MM.1S (cell line): Measurements from ENCODE around the gene NSL1.

ENCODE experiments used
- DNase-seq: peaks from one replicate; pipeline ENCODE4 v3.0.0-alpha.2; 2015
- H2AFZ ChIP-seq: fragments of 300-600 bp; sonication (generic); 2 replicates; pipeline ENCODE4 v1.6.0; 2016; ENCODE audit warnings: antibody characterized with exemption, low read length
- H3F3A ChIP-seq: fragments of 300-600 bp; sonication (generic); 2 replicates; pipeline ENCODE4 v1.6.1; 2016; ENCODE audit warnings: mild to moderate bottlenecking, antibody characterized with exemption, low read length, moderate library complexity, mixed read lengths; ENCODE audit not compliant: insufficient read depth
- H3K27ac ChIP-seq: fragments of 300-600 bp; sonication (generic); 2 replicates; pipeline ENCODE4 v1.5.1; 2016; ENCODE audit warnings: mild to moderate bottlenecking, low read length
- H3K27me3 ChIP-seq: fragments of 300-600 bp; sonication (generic); replicated peaks from 2 replicates; pipeline ENCODE4 v1.6.0; 2016; ENCODE audit warnings: low read length; ENCODE audit not compliant: insufficient read depth
- H3K36me3 ChIP-seq: fragments of 300-600 bp; sonication (generic); replicated peaks from 2 replicates; pipeline ENCODE4 v1.6.1; 2016; ENCODE audit warnings: mild to moderate bottlenecking, low read length, mixed read lengths; ENCODE audit not compliant: insufficient read depth
- H3K4me1 ChIP-seq: fragments of 300-600 bp; sonication (generic); 2 replicates; pipeline ENCODE4 v1.6.1; 2016; ENCODE audit warnings: low read length, mixed read lengths
- H3K4me2 ChIP-seq: fragments of 300-600 bp; sonication (generic); 2 replicates; pipeline ENCODE4 v1.6.0; 2016; ENCODE audit warnings: low read depth, low read length
- H3K4me3 ChIP-seq: fragments of 300-600 bp; sonication (generic); 2 replicates; pipeline ENCODE4 v1.5.1; 2016; ENCODE audit warnings: low read length, mixed read lengths
- H3K79me2 ChIP-seq: fragments of 300-600 bp; sonication (generic); 2 replicates; pipeline ENCODE4 v1.6.1; 2016; ENCODE audit warnings: mixed run types, low read length, mixed read lengths
- H3K9ac ChIP-seq: fragments of 300-600 bp; sonication (generic); 2 replicates; pipeline ENCODE4 v1.6.1; 2016; ENCODE audit warnings: low read length, mixed read lengths
- H3K9me2 ChIP-seq: fragments of 300-600 bp; sonication (generic); replicated peaks from 2 replicates; pipeline ENCODE4 v1.6.1; 2016; ENCODE audit warnings: mild to moderate bottlenecking, low read length, mixed read lengths; ENCODE audit not compliant: insufficient read depth
- H3K9me3 ChIP-seq: fragments of 300-600 bp; sonication (generic); replicated peaks from 2 replicates; pipeline ENCODE4 v1.6.1; 2016; ENCODE audit warnings: mild to moderate bottlenecking, low read length, mixed read lengths; ENCODE audit not compliant: insufficient read depth
- H4K20me1 ChIP-seq: fragments of 300-600 bp; sonication (generic); 2 replicates; pipeline ENCODE4 v1.6.1; 2016; ENCODE audit warnings: mild to moderate bottlenecking, low read length, moderate library complexity, mixed read lengths; ENCODE audit not compliant: insufficient read depth
- CTCF ChIP-seq: fragments of 300-600 bp; sonication (generic); IDR thresholded peaks from 2 replicates; pipeline ENCODE4 v1.5.1; 2016; ENCODE audit warnings: antibody characterized with exemption, low read length, mixed read lengths
- EZH2 ChIP-seq: fragments of 300-600 bp; sonication (generic); optimal IDR thresholded peaks from 2 replicates; pipeline ENCODE3; 2017; ENCODE audit warnings: low read depth, mild to moderate bottlenecking, antibody characterized with exemption, low read length, mixed read lengths
- EZH2phosphoT487 ChIP-seq: fragments of 300-600 bp; sonication (generic); IDR thresholded peaks from 2 replicates; pipeline ENCODE4 v1.6.1; 2018; ENCODE audit warnings: antibody characterized with exemption, low read length

NSL1 gene

DNA sequence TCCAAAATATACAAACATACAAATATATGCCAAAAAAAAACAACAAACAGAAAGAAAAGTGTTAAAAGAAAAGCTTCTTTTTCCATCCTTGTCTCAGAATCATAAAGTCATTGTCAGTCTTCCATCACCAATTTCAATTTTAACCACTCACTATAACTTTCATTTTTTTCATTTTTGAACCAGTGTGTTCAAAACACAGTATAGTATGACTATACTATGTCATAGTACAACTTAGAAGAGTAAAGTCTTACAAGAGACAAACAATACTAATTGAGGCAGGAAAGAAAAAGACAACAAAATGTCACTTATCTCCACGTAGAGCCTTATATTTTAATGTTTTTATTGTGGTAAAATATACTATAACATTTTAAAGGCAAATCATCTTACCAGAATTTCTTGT lies 7.6 kb downstream of the NSL1 start:
- H3K4me3 ChIP-seq = no peak overlapping the region
- H3K27ac ChIP-seq = no peak overlapping the region
- H3F3A ChIP-seq = no peaks in the 10 kb centered on the region
- peaks cover 16% of the 10 kb centered on the region; the same call in 1 of the 2 replicates for H3K79me2 ChIP-seq
- no peak for DNase-seq
- no peaks in the 10 kb centered on the region for H3K9me2 ChIP-seq
- no peaks in the 10 kb centered on the region for H4K20me1 ChIP-seq
- H3K9ac ChIP-seq = no peak overlapping the region
- no peak overlapping the region for H3K4me2 ChIP-seq
- H3K27me3 ChIP-seq = no peaks in the 10 kb centered on the region
- H3K4me1 ChIP-seq = no peaks in the 10 kb centered on the region
- no peak overlapping the region for H2AFZ ChIP-seq
- 0 out of 2 replicates have a peak, but pooled peaks cover 10% of the 10 kb centered on the region for H3K36me3 ChIP-seq
- TF ChIP-seq CTCF (no peak), EZH2 (no peak), EZH2phosphoT487 (no peak)
- no peaks in the 10 kb centered on the region for H3K9me3 ChIP-seq

DNA sequence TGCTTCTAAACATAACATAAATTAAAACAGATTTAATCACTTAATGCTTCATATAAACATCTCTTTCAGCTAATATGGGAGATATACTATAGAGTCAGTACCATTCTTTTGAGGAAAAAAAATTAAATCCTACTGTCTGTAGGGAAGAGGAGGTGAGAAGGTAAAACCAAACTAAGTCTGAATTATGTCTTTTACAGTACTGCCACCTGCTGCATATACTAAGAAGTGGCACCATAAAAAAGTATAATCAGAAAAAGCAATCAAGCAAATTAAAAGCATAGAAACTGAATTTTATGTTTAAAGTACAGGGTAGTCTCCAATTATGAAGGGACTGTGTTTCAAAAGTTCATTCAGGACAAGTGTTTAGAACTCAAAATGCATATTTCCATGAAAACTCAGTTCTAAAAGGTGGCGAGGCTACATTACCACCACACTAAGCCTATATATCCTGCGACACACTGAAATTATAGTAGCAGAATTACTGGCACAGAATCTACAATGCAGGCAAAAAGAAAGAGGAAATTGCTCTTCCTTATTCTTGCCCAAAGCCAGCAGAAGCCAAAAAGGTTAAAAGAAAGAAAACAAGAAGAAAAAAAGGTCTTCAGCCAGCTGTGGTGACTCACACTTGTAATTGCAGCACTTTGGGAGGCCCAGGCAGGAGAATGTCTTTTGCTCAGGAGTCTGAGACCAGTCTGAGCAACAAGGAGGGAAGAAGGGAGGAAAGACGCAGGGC lies 9.0 kb downstream of the NSL1 start:
- Histone ChIP-seq H2AFZ (no peak overlapping the region), H3K9me3 (no peaks in the 10 kb centered on the region), H3F3A (no peaks in the 10 kb centered on the region), H3K9ac (no peak overlapping the region), H3K4me3 (no peak overlapping the region), H3K79me2 (peaks cover 5% of the 10 kb centered on the region; the same call in 1 of the 2 replicates), H3K27me3 (no peaks in the 10 kb centered on the region), H3K4me2 (no peak overlapping the region), H3K4me1 (no peaks in the 10 kb centered on the region), H3K27ac (no peak overlapping the region), H3K9me2 (no peaks in the 10 kb centered on the region), H4K20me1 (no peaks in the 10 kb centered on the region), H3K36me3 (0 out of 2 replicates have a peak, but pooled peaks cover 10% of the 10 kb centered on the region)
- DNase-seq = peak; percentile 44
- TF ChIP-seq CTCF (peak; percentile 78), EZH2 (no peak)

GRCh38 chr1:212781225-212781624 lies 10.4 kb downstream of the NSL1 start:
- no peaks in the 10 kb centered on the region for H3F3A ChIP-seq
- TF ChIP-seq CTCF (no peak), EZH2 (no peak), EZH2phosphoT487 (no peak)

More at GRCh38 chr1:212781225-212781624, 10.4 kb downstream of the NSL1 start:
- no peaks in the 10 kb centered on the region for H3K4me1 ChIP-seq
- H3K36me3 ChIP-seq = 0 out of 2 replicates have a peak, but pooled peaks cover 10% of the 10 kb centered on the region
- no peaks in the 10 kb centered on the region for H3K9me3 ChIP-seq
- no peaks in the 10 kb centered on the region for H3K9me2 ChIP-seq
- no peaks in the 10 kb centered on the region for H4K20me1 ChIP-seq
- H3K4me2 ChIP-seq = no peak overlapping the region
- H3K27me3 ChIP-seq = no peaks in the 10 kb centered on the region
- H3K4me3 ChIP-seq = no peak overlapping the region
- no peak for DNase-seq
- no peak overlapping the region for H3K9ac ChIP-seq
- H2AFZ ChIP-seq = no peak overlapping the region
- no peak overlapping the region for H3K27ac ChIP-seq
- no peaks in the 10 kb centered on the region for H3K79me2 ChIP-seq
